H1 (cell line): ENCODE data around the gene NAA25. TPM values are rescaled to one million over a fixed set of nuclear protein-coding genes. Genes with fewer than 3 reads are reported as not detected.

Experiments used
- CTCF ChIA-PET: fragments of 300-600 bp; sonication (Branson Sonifier 250); formaldehyde crosslinking; loops from one replicate; lab custom pipeline; 2021; ENCODE audit not compliant: partially characterized antibody; lab: Charles Lee
- POLR2A ChIA-PET: fragments of 300-600 bp; sonication (Branson Sonifier 250); formaldehyde crosslinking; loops from one replicate; lab custom pipeline; 2021; ENCODE audit warnings: inconsistent platforms; ENCODE audit not compliant: partially characterized antibody; lab: Charles Lee
- DNase-seq, 2 experiments: peaks; one replicate each; pipeline versions ENCODE4 v3.0.0 to v3.0.0-alpha.2; 2010 to 2022; ENCODE audit warnings: low spot score in 2 of 2, low read depth in 1 of 2, mixed read lengths in 1 of 2
- FAIRE-seq: peaks from 2 replicates; lab custom pipeline; 2011; peaks lifted over from hg19 to GRCh38; lab: Jason Lieb, UNC
- H2AFZ ChIP-seq: 2 replicates; pipeline ENCODE4 v1.8.1; 2012; ENCODE audit warnings: low read length, inconsistent platforms
- H2AK5ac ChIP-seq: 2 replicates; pipeline ENCODE4 v1.6.1; 2013; ENCODE audit warnings: low read depth, low read length
- H2BK120ac ChIP-seq: replicated peaks from 2 replicates; pipeline ENCODE3; 2013; ENCODE audit warnings: low read depth, low read length, inconsistent platforms
- H2BK12ac ChIP-seq: 2 replicates; pipeline ENCODE4 v1.6.1; 2013; ENCODE audit warnings: low read depth, low read length
- H2BK15ac ChIP-seq: 2 replicates; pipeline ENCODE4 v1.6.1; 2013; ENCODE audit warnings: low read length
- H2BK20ac ChIP-seq: 2 replicates; pipeline ENCODE4 v1.6.1; 2013; ENCODE audit warnings: low read length
- H2BK5ac ChIP-seq: 2 replicates; pipeline ENCODE4 v1.6.1; 2013; ENCODE audit warnings: low read depth, low read length
- H3K14ac ChIP-seq: 2 replicates; pipeline ENCODE4 v1.6.1; 2013; ENCODE audit warnings: inconsistent platforms; ENCODE audit not compliant: insufficient read length
- H3K18ac ChIP-seq: 2 replicates; pipeline ENCODE4 v1.6.1; 2013; ENCODE audit warnings: low read length; ENCODE audit errors: extremely low read depth
- H3K23ac ChIP-seq: 2 replicates; pipeline ENCODE4 v1.6.1; 2013; ENCODE audit warnings: inconsistent platforms; ENCODE audit not compliant: insufficient read length
- H3K23me2 ChIP-seq: 2 replicates; pipeline ENCODE4 v1.6.1; 2013; ENCODE audit warnings: low read depth, low read length
- H3K27ac ChIP-seq: 2 replicates; pipeline ENCODE4 v1.6.1; 2011; ENCODE audit warnings: low read depth, low read length, inconsistent platforms
- H3K27me3 ChIP-seq, 4 experiments: replicated peaks in 1 of 4; 1 replicate in 1 of 4; 2 replicates in 3 of 4; pipeline versions ENCODE4 v1.6.1 to v1.8.1; 2011 to 2013; ENCODE audit warnings: low read length in 3 of 4, mild to moderate bottlenecking in 3 of 4, inconsistent platforms in 2 of 4, mixed read lengths in 2 of 4, moderate library complexity in 1 of 4; ENCODE audit not compliant: control insufficient read depth in 3 of 4, insufficient read depth in 3 of 4; ENCODE audit errors: extremely low read depth in 1 of 4
- H3K36me3 ChIP-seq, 4 experiments: 2 replicates each; pipeline versions ENCODE4 v1.6.1 to v1.8.1; 2011 to 2013; ENCODE audit warnings: mild to moderate bottlenecking in 4 of 4, low read length in 3 of 4, moderate library complexity in 2 of 4, control low read depth in 1 of 4, inconsistent platforms in 1 of 4; ENCODE audit not compliant: insufficient read depth in 4 of 4, control insufficient read depth in 2 of 4
- H3K4ac ChIP-seq: replicated peaks from 2 replicates; pipeline ENCODE3; 2013; ENCODE audit warnings: low read length, low read depth, mixed read lengths, inconsistent platforms; ENCODE audit not compliant: insufficient read length
- H3K4me1 ChIP-seq, 4 experiments: replicated peaks in 1 of 4; 1 replicate in 1 of 4; 2 replicates in 3 of 4; pipeline versions ENCODE4 v1.6.1 to v1.8.1; 2011 to 2013; ENCODE audit warnings: low read length in 3 of 4, inconsistent platforms in 2 of 4, mixed read lengths in 1 of 4; ENCODE audit not compliant: insufficient read depth in 4 of 4, control insufficient read depth in 3 of 4
- H3K4me2 ChIP-seq, 2 experiments: 2 replicates each; pipeline versions ENCODE4 v1.6.1 to v1.8.1; 2011 to 2013; ENCODE audit warnings: low read depth in 2 of 2, low read length in 2 of 2, control low read depth in 1 of 2, inconsistent platforms in 1 of 2, mild to moderate bottlenecking in 1 of 2; ENCODE audit not compliant: insufficient read depth in 1 of 2
- H3K4me3 ChIP-seq, 4 experiments: fragments of 200-600, 300-600 bp in 1 of 4; sonication (generic), shearing (Covaris generic), sonication (Bioruptor Twin) in 1 of 4; 2 replicates each; pipeline versions ENCODE4 v1.5.1 to v1.8.1; 2011 to 2016; ENCODE audit warnings: low read length in 4 of 4, low read depth in 3 of 4, control low read depth in 2 of 4, inconsistent platforms in 2 of 4, mild to moderate bottlenecking in 2 of 4, mixed read lengths in 1 of 4, moderate library complexity in 1 of 4; ENCODE audit not compliant: insufficient read depth in 2 of 4; ENCODE audit errors: extremely low read depth in 1 of 4
- H3K56ac ChIP-seq: replicated peaks from 2 replicates; pipeline ENCODE3; 2013; ENCODE audit warnings: low read depth, mild to moderate bottlenecking, mixed read lengths, low read length, inconsistent platforms; ENCODE audit not compliant: insufficient read length
- H3K79me1 ChIP-seq: 2 replicates; pipeline ENCODE4 v1.6.1; 2013; ENCODE audit warnings: low read depth, low read length, control low read depth
- H3K79me2 ChIP-seq, 2 experiments: 2 replicates each; pipeline versions ENCODE4 v1.6.1 to v1.8.1; 2012 to 2013; ENCODE audit warnings: low read length in 2 of 2, mild to moderate bottlenecking in 2 of 2, inconsistent platforms in 1 of 2; ENCODE audit not compliant: insufficient read depth in 2 of 2, control insufficient read depth in 1 of 2
- H3K9ac ChIP-seq, 4 experiments: replicated peaks in 1 of 4; 1 replicate in 1 of 4; 2 replicates in 3 of 4; pipeline versions ENCODE4 v1.6.1 to v1.8.1; 2011 to 2013; ENCODE audit warnings: low read depth in 3 of 4, low read length in 3 of 4, control low read depth in 2 of 4, mild to moderate bottlenecking in 2 of 4, moderate library complexity in 2 of 4, inconsistent platforms in 1 of 4; ENCODE audit errors: extremely low read depth in 1 of 4
- H3K9me3 ChIP-seq, 2 experiments: 2 replicates each; pipeline versions ENCODE4 v1.6.1 to v1.8.1; 2012 to 2013; ENCODE audit warnings: mild to moderate bottlenecking in 2 of 2, moderate library complexity in 2 of 2, control low read depth in 1 of 2, inconsistent platforms in 1 of 2, low read depth in 1 of 2, low read length in 1 of 2, mixed read lengths in 1 of 2; ENCODE audit not compliant: insufficient read depth in 2 of 2
- H4K20me1 ChIP-seq, 2 experiments: replicated peaks in 1 of 2; 2 replicates each; pipeline versions ENCODE3 to v1.8.1; 2011 to 2013; ENCODE audit warnings: inconsistent platforms in 2 of 2, low read length in 2 of 2, mild to moderate bottlenecking in 1 of 2; ENCODE audit not compliant: insufficient read depth in 2 of 2, control insufficient read depth in 1 of 2
- H4K5ac ChIP-seq: 2 replicates; pipeline ENCODE4 v1.6.1; 2013; ENCODE audit warnings: low read length, low read depth, mixed read lengths, inconsistent platforms; ENCODE audit not compliant: insufficient read length
- H4K8ac ChIP-seq: 2 replicates; pipeline ENCODE4 v1.8.0; 2013; ENCODE audit warnings: mild to moderate bottlenecking, moderate library complexity, low read length, inconsistent platforms; ENCODE audit not compliant: insufficient read depth; ENCODE audit errors: extremely low read depth
- H4K91ac ChIP-seq: replicated peaks from 2 replicates; pipeline ENCODE3; 2013; ENCODE audit warnings: low read length, mixed read lengths, inconsistent platforms; ENCODE audit not compliant: insufficient read length
- SAP30 ChIP-seq: fragments of 300-600 bp; sonication (generic); IDR thresholded peaks from 2 replicates; pipeline ENCODE4 v1.7.1; 2012; ENCODE audit warnings: low read length, moderate library complexity, mild to moderate bottlenecking, inconsistent platforms; ENCODE audit not compliant: insufficient read depth, insufficient replicate concordance
- TAF7 ChIP-seq: optimal IDR thresholded peaks from 2 replicates; pipeline ENCODE3; 2011; ENCODE audit warnings: low read depth, mild to moderate bottlenecking, inconsistent platforms, low read length, moderate library complexity, borderline replicate concordance
- WGBS, 2 experiments: shearing (Covaris generic) in 1 of 2; methylation state at CpG; one replicate each; pipeline versions ENCODE4 v1.1.6 to v1.1.7; 2013 to 2015; ENCODE audit warnings: low lambda C conversion rate in 2 of 2, mixed read lengths in 2 of 2, inconsistent platforms in 1 of 2, low coverage in 1 of 2, missing lambda C conversion rate in 1 of 2; ENCODE audit not compliant: insufficient replicate concordance in 2 of 2, insufficient coverage in 1 of 2, insufficient read length in 1 of 2; ENCODE audit errors: extremely low coverage in 1 of 2, missing lambda C conversion rate in 1 of 2; 5-methylcytosine and 5-hydroxymethylcytosine counted together
- polyA plus RNA-seq, 7 experiments: library from polyadenylated mRNA; depleted of rRNA in 3 of 7; stranded (reverse) in 5 of 7; unstranded in 2 of 7; fragments of >200 nt in 5 of 7; fragments of 200-250 nt in 2 of 7; gene quantifications; 1 replicate in 5 of 7; 2 replicates in 1 of 7; 4 replicates in 1 of 7; pipeline versions ENCODE4 v1.2.1 to v1.2.3, GENCODE V29; 2011 to 2013; ENCODE audit warnings: missing spikeins in 2 of 7, mixed read lengths in 2 of 7
- total RNA-seq: library from RNA; stranded (reverse); fragmentation: NEBNext Ultra II Directional; extraction: Animal tissue kit (Norgen Biotek cat#: 25700); gene quantifications from 2 replicates; pipeline ENCODE4 v1.2.1, GENCODE V29; 2021

NAA25 gene
- total and polyA plus RNA-seq, 2 of the 8 experiments (the other 6 are each of a cell fraction or from before 2014, with no cell fraction given): 10.8 to 60.3 TPM

GRCh38 chr12:112107306-112108201 is 1.0 kb downstream of the NAA25 start:
- no peaks in the 10 kb centered on the region for H3K27me3 ChIP-seq
- no peak overlapping the region for H2BK20ac ChIP-seq
- peaks cover 42 to 65% of the 10 kb centered on the region in 2 experiments for H3K79me2 ChIP-seq
- H2AK5ac ChIP-seq: no peak overlapping the region
- H3K56ac ChIP-seq: peak overlapping the region; percentile 65
- no peaks in the 10 kb centered on the region for H3K9me3 ChIP-seq
- H3K4me2 ChIP-seq: peak overlapping the region; percentile 87 to 97
- H2BK12ac ChIP-seq: no peak overlapping the region; the same call in 1 of the 2 replicates
- no peaks in the 10 kb centered on the region; the same call in 1 of the 2 replicates for H3K79me1 ChIP-seq
- H3K27ac ChIP-seq: 0 out of 2 replicates have a peak overlapping the region, but pooled peaks have one; percentile 85
- ChIA-PET POLR2A (interaction anchor here (0.6 to 9.6 kb wide), 13 partner anchors 9 to 1057 kb away, joined by 3 to 90 read pairs (median 4); partner anchors contain the start of genes ERP29, TMEM116 and TRAFD1), CTCF (interaction anchor here (0.6 to 1.1 kb wide), 3 partner anchors 34 to 277 kb away, joined by 4 to 5 read pairs (median 4); no protein-coding TSS in a partner anchor)
- no peak overlapping the region for H4K91ac ChIP-seq
- peaks cover 9% of the 10 kb centered on the region; the same call in 1 of the 2 replicates for H3K23me2 ChIP-seq
- H2BK15ac ChIP-seq: no peak overlapping the region
- H2AFZ ChIP-seq: no peak overlapping the region
- H4K20me1 ChIP-seq: peaks cover 15 to 16% of the 10 kb centered on the region in 2 experiments
- TF ChIP-seq TAF7 (no peak), SAP30 (peak; percentile 28)
- peak overlapping the region; percentile 50 for H3K4ac ChIP-seq
- no peak overlapping the region for H3K14ac ChIP-seq
- no peak overlapping the region for H3K23ac ChIP-seq
- 0 out of 2 replicates have a peak overlapping the region, but pooled peaks have one; percentile 14 for H3K18ac ChIP-seq
- peak overlapping the region; percentile 77 to 92 (median 90) for H3K9ac ChIP-seq
- DNase-seq (no peak), FAIRE-seq (no peak)
- H3K36me3 ChIP-seq: peaks cover 0 to 5% (median 2%) of the 10 kb centered on the region in 4 experiments; a peak in 2 of 8 replicates
- H3K4me1 ChIP-seq: peaks cover 6 to 17% (median 14%) of the 10 kb centered on the region in 4 experiments; a peak in 6 of 7 replicates
- H4K5ac ChIP-seq: no peak overlapping the region
- no peak overlapping the region for H2BK120ac ChIP-seq
- WGBS, 2 experiments: 39% methylated on average over 13 of the region's 13 CpGs; no CpG with 5 or more reads in 1 of the 2 experiments
- no peak overlapping the region for H4K8ac ChIP-seq
- peak overlapping the region; percentile 82 to 98 (median 88) for H3K4me3 ChIP-seq
- H2BK5ac ChIP-seq: peak overlapping the region; percentile 67
